Measurements from ENCODE around the gene RITA1.

DNA sequence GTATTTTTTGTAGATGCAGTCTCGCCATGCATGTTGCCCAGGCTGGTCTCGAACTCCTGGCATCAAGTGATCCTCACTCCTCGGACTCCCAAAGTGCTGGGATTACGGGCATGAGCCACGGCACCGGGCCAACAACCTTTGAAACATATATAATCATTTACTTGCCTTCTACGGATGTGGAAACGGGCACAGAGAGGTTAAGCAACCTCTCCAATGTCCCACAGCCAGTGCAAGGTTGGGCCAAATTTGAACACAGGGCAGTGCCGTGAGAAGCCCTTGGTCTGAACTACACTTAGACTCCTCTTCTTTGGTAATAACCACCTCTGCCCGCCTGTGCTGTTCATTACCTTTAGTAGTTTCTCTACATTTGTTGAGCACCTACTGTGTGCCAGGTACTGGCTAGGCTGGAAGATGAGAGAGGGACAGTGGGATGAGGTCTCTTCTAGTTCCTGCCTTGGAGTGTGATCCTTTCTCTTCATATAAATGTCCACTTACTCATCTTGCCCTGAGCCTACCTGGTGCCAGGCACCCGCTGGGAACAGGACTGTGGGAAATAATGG, 2.4 kb upstream of the RITA1 start:
- TF ChIP-seq CTCF (IDR thresholded peaks at IDR 0.05) (no peak), EZH2 (IDR thresholded peaks at IDR 0.05; ENCODE audit: borderline replicate concordance, insufficient read depth, low read depth, low read length, poor library complexity, severe bottlenecking) (no peak)
